Trophoblast cell (in vitro differentiated cells and primary cell): Measurements from ENCODE around the gene FAM107B.

Source experiments
- DNase-seq, 2 donors: peaks; one replicate each; pipeline ENCODE4 v3.0.0-alpha.2; 2016
- H2AFZ ChIP-seq: 2 replicates; pipeline ENCODE4 v1.6.1; 2013; ENCODE audit warnings: low read length, moderate library complexity, mild to moderate bottlenecking; ENCODE audit not compliant: insufficient read depth, poor library complexity
- H2AK5ac ChIP-seq: 2 replicates; pipeline ENCODE4 v1.6.1; 2013; ENCODE audit warnings: mild to moderate bottlenecking, low read length
- H2BK120ac ChIP-seq: 2 replicates; pipeline ENCODE4 v1.6.1; 2013; ENCODE audit warnings: low read length, mild to moderate bottlenecking, moderate library complexity; ENCODE audit not compliant: insufficient read depth, poor library complexity
- H2BK12ac ChIP-seq: 2 replicates; pipeline ENCODE4 v1.6.1; 2013; ENCODE audit warnings: mild to moderate bottlenecking, low read length, moderate library complexity
- H2BK5ac ChIP-seq: 2 replicates; pipeline ENCODE4 v1.6.1; 2013; ENCODE audit warnings: low read length, low read depth, moderate library complexity, mild to moderate bottlenecking; ENCODE audit not compliant: poor library complexity
- H3K14ac ChIP-seq: 2 replicates; pipeline ENCODE4 v1.6.1; 2013; ENCODE audit warnings: mild to moderate bottlenecking, low read length
- H3K18ac ChIP-seq: 2 replicates; pipeline ENCODE4 v1.6.1; 2013; ENCODE audit warnings: mild to moderate bottlenecking, low read length
- H3K23ac ChIP-seq: 2 replicates; pipeline ENCODE4 v1.6.1; 2013; ENCODE audit warnings: low read length
- H3K27ac ChIP-seq: 2 replicates; pipeline ENCODE4 v1.5.1; 2013; ENCODE audit warnings: low read depth, mild to moderate bottlenecking, inconsistent platforms, low read length, moderate library complexity
- H3K27me3 ChIP-seq: 2 replicates; pipeline ENCODE4 v1.6.1; 2013; ENCODE audit warnings: inconsistent platforms, mild to moderate bottlenecking, low read length, moderate library complexity; ENCODE audit not compliant: insufficient read depth
- H3K36me3 ChIP-seq, 2 experiments: 1 replicate in 1 of 2; 2 replicates in 1 of 2; pipeline ENCODE4 v1.6.1; 2013; ENCODE audit warnings: low read length in 2 of 2, mild to moderate bottlenecking in 2 of 2, moderate library complexity in 1 of 2; ENCODE audit not compliant: insufficient read depth in 2 of 2, control insufficient read depth in 1 of 2
- H3K4ac ChIP-seq: 2 replicates; pipeline ENCODE4 v1.6.1; 2013; ENCODE audit warnings: low read depth, mild to moderate bottlenecking, low read length, moderate library complexity
- H3K4me1 ChIP-seq, 2 experiments: 1 replicate in 1 of 2; 2 replicates in 1 of 2; pipeline ENCODE4 v1.6.1; 2013; ENCODE audit warnings: low read length in 2 of 2, mild to moderate bottlenecking in 2 of 2, moderate library complexity in 1 of 2; ENCODE audit not compliant: insufficient read depth in 2 of 2, control insufficient read depth in 1 of 2
- H3K4me2 ChIP-seq: 2 replicates; pipeline ENCODE4 v1.6.1; 2013; ENCODE audit warnings: inconsistent platforms, mild to moderate bottlenecking, low read length, moderate library complexity
- H3K4me3 ChIP-seq: 2 replicates; pipeline ENCODE4 v1.5.1; 2013; ENCODE audit warnings: mild to moderate bottlenecking, low read depth, low read length, inconsistent platforms
- H3K79me1 ChIP-seq: one replicate; pipeline ENCODE4 v1.6.1; 2013; ENCODE audit warnings: low read length
- H3K79me2 ChIP-seq: 2 replicates; pipeline ENCODE4 v1.6.1; 2013; ENCODE audit warnings: low read length, mild to moderate bottlenecking; ENCODE audit not compliant: control insufficient read depth, insufficient read depth, poor library complexity
- H3K9ac ChIP-seq: 2 replicates; pipeline ENCODE4 v1.6.1; 2013; ENCODE audit warnings: mild to moderate bottlenecking, low read length
- H3K9me3 ChIP-seq: 2 replicates; pipeline ENCODE4 v1.6.1; 2013; ENCODE audit warnings: low read depth, mild to moderate bottlenecking, control low read depth, inconsistent platforms, low read length; ENCODE audit not compliant: insufficient read depth
- H4K12ac ChIP-seq: 2 replicates; pipeline ENCODE4 v1.6.1; 2013; ENCODE audit warnings: low read depth, mild to moderate bottlenecking, low read length, moderate library complexity
- H4K8ac ChIP-seq: 2 replicates; pipeline ENCODE4 v1.6.1; 2013; ENCODE audit warnings: low read depth, mild to moderate bottlenecking, low read length, moderate library complexity
- H4K91ac ChIP-seq: one replicate; pipeline ENCODE4 v1.6.1; 2013; ENCODE audit warnings: low read depth, mild to moderate bottlenecking, low read length, moderate library complexity
- WGBS: extraction: QIAGEN DNeasy Blood & Tissue Kit; methylation state at CpG from one replicate; pipeline ENCODE4 v1.1.7; 2013; ENCODE audit warnings: missing lambda C conversion rate; ENCODE audit not compliant: insufficient read length, insufficient coverage; ENCODE audit errors: extremely low coverage; 5-methylcytosine and 5-hydroxymethylcytosine counted together

The FAM107B gene

DNA sequence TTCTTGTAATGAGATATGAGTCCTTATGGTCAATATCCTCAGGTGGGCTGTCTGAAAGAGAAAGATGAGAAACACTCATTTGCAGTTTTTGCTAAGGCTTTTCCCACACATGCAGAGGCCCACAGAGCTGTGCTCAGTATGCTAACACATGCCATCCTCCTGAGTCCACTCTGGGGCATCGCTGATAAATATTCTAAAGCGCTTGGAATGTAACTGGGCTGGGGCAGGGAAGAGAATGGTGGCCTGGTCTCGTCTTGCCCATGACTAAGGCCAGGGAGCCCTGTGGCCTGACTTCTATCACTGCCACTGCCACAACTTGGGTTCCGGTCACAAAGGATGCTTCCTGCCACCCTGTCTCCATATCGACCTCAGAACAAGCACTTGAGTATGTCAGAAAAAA lies 244.2 kb downstream of the FAM107B start:
- H3K23ac ChIP-seq: no peak overlapping the region
- H4K12ac ChIP-seq: no peak overlapping the region
- WGBS: no CpG with 5 or more reads among the region's 5 CpGs
- H3K4ac ChIP-seq: no peak overlapping the region
- no peak overlapping the region for H3K4me3 ChIP-seq
- H3K18ac ChIP-seq: no peak overlapping the region
- H3K9me3 ChIP-seq: no peaks in the 10 kb centered on the region
- H3K27me3 ChIP-seq: no peaks in the 10 kb centered on the region
- H3K9ac ChIP-seq: no peak overlapping the region
- H3K27ac ChIP-seq: no peak overlapping the region
- no peak overlapping the region for H2BK12ac ChIP-seq
- peak; percentile 87 to 91 for DNase-seq
- H3K14ac ChIP-seq: no peak overlapping the region
- H2BK120ac ChIP-seq: no peak overlapping the region
- H3K79me1 ChIP-seq: no peaks in the 10 kb centered on the region
- H3K4me2 ChIP-seq: no peak overlapping the region
- peaks cover 7 to 17% of the 10 kb centered on the region in 2 experiments for H3K36me3 ChIP-seq
- no peak overlapping the region for H2AK5ac ChIP-seq
- no peak overlapping the region for H4K91ac ChIP-seq
- H4K8ac ChIP-seq: no peak overlapping the region
- no peak overlapping the region for H2AFZ ChIP-seq
- H3K4me1 ChIP-seq: peaks cover 10 to 11% of the 10 kb centered on the region in 2 experiments
- no peak overlapping the region for H2BK5ac ChIP-seq
- H3K79me2 ChIP-seq: no peaks in the 10 kb centered on the region

DNA sequence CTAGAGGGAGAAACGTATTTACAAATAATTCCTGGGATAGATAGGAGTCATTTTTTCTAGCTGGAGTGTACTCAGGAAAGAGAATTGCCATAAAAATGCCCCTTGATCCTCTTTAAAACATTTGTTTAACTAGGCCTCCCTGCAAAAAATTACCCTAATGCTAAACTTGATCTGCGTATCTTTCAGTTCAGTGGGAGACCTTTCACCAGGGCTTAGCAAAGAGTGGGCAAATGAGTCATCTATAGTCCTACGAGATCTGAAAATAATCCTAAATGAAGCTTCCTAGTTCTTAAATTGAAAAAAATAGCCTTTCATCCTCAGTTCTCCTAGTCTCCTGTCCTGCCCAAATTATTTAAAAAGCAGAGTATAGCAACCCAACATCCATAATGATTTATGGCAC lies 245.3 kb downstream of the FAM107B start:
- H2BK120ac ChIP-seq: no peak overlapping the region
- no peak overlapping the region for H2BK5ac ChIP-seq
- H3K4me2 ChIP-seq: no peak overlapping the region
- no CpG with 5 or more reads among the region's 3 CpGs for WGBS
- H3K23ac ChIP-seq: no peak overlapping the region
- no peak overlapping the region for H3K27ac ChIP-seq
- no peaks in the 10 kb centered on the region for H3K9me3 ChIP-seq
- H3K9ac ChIP-seq: no peak overlapping the region
- no peak overlapping the region for H2AFZ ChIP-seq
- no peak overlapping the region for H2BK12ac ChIP-seq
- H3K14ac ChIP-seq: no peak overlapping the region
- no peaks in the 10 kb centered on the region for H3K79me1 ChIP-seq
- no peaks in the 10 kb centered on the region for H3K79me2 ChIP-seq
- no peak overlapping the region for H4K8ac ChIP-seq
- no peak overlapping the region for H3K4me3 ChIP-seq
- H3K18ac ChIP-seq: no peak overlapping the region
- no peak overlapping the region for H2AK5ac ChIP-seq
- H4K91ac ChIP-seq: no peak overlapping the region
- no peak for DNase-seq
- H3K27me3 ChIP-seq: no peaks in the 10 kb centered on the region
- peaks cover 10 to 11% of the 10 kb centered on the region in 2 experiments for H3K4me1 ChIP-seq
- no peak overlapping the region for H3K4ac ChIP-seq
- no peak overlapping the region for H4K12ac ChIP-seq
- H3K36me3 ChIP-seq: peaks cover 6 to 16% of the 10 kb centered on the region in 2 experiments

DNA sequence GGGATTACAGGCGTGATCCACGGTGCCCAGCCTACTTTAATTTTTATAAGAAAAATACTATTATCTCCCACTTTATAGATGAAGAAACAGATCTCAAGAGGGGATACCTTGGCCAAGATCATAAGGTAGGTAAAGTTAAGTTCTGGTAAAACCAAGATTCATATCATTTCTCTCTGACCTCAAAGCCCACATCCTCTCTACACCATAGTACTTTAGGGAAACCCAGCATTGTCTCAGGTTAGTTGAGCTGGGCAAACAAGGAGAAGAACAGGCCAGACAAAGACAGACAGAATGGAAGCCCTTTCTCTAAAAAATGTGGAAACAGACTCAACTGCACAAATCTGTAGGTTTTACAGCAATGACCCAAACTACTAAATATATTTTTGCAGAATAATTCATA lies 246.2 kb downstream of the FAM107B start:
- no peaks in the 10 kb centered on the region for H3K9me3 ChIP-seq
- no peak overlapping the region for H3K4me2 ChIP-seq
- no peak overlapping the region for H2BK12ac ChIP-seq
- no peaks in the 10 kb centered on the region for H3K79me1 ChIP-seq
- H3K14ac ChIP-seq: no peak overlapping the region
- no peak overlapping the region for H3K23ac ChIP-seq
- no peak overlapping the region for H3K4ac ChIP-seq
- no peaks in the 10 kb centered on the region for H3K27me3 ChIP-seq
- H4K12ac ChIP-seq: no peak overlapping the region
- H3K9ac ChIP-seq: no peak overlapping the region
- H3K4me1 ChIP-seq: peaks cover 9 to 10% of the 10 kb centered on the region in 2 experiments
- no CpG with 5 or more reads among the region's 2 CpGs for WGBS
- no peak overlapping the region for H2BK5ac ChIP-seq
- H3K27ac ChIP-seq: no peak overlapping the region
- peaks cover 2 to 9% of the 10 kb centered on the region in 2 experiments for H3K36me3 ChIP-seq
- no peak overlapping the region for H4K8ac ChIP-seq
- H3K4me3 ChIP-seq: no peak overlapping the region
- H3K79me2 ChIP-seq: no peaks in the 10 kb centered on the region
- no peak overlapping the region for H3K18ac ChIP-seq
- no peak overlapping the region for H2AFZ ChIP-seq
- H2AK5ac ChIP-seq: no peak overlapping the region
- H2BK120ac ChIP-seq: no peak overlapping the region
- H4K91ac ChIP-seq: no peak overlapping the region
- DNase-seq: no peak

DNA sequence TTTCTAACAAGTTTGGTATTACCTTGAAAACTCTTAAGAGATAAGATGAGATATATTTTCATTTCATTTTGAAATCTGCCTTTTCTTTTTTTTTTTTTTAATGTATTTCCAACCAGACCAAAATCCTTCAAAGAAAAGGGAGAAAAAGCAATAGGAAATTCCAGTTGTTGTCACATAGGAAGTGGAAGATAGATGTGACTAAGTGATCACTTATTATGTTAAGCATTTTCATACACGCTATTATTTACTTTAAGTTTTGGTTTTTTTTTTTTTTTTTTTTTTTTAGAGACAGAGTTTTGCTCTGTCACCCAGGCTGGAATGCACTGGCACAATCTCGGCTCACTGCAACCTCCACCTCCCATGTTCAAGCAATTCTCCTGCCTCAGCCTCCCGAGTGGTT lies 246.8 kb downstream of the FAM107B start:
- Histone ChIP-seq H3K4me1 (peaks cover 5% of the 10 kb centered on the region in 2 experiments), H3K27ac (no peak overlapping the region), H3K4ac (no peak overlapping the region), H4K8ac (no peak overlapping the region), H2BK120ac (no peak overlapping the region), H3K4me2 (no peak overlapping the region), H3K18ac (no peak overlapping the region), H3K14ac (no peak overlapping the region), H2BK12ac (no peak overlapping the region), H3K27me3 (no peaks in the 10 kb centered on the region), H3K4me3 (no peak overlapping the region), H3K79me1 (no peaks in the 10 kb centered on the region), H2AFZ (no peak overlapping the region), H3K23ac (no peak overlapping the region), H3K9ac (no peak overlapping the region), H4K12ac (no peak overlapping the region), H2AK5ac (no peak overlapping the region), H3K9me3 (no peaks in the 10 kb centered on the region), H3K79me2 (no peaks in the 10 kb centered on the region), H3K36me3 (peaks cover 2 to 7% of the 10 kb centered on the region in 2 experiments), H4K91ac (no peak overlapping the region), H2BK5ac (no peak overlapping the region)
- no CpG with 5 or more reads among the region's 3 CpGs for WGBS
- DNase-seq: peak in 1 of 2 donors; percentile 12
